Muscle of leg (tissue), 11 donors: ENCODE measurements around the gene NHERF2. TPM values are rescaled to one million over a fixed set of nuclear protein-coding genes. Genes with fewer than 3 reads are reported as not detected.
A peak's percentile ranks its signal among the peaks of the same experiment; 100 is the strongest.
"Not testable (repeated sequence)": the region's sequence is repeated elsewhere in the genome, so short reads cannot be mapped to it uniquely, and the experiment has no call there.

Experiments used
- DNase-seq: peaks from one replicate; pipeline ENCODE4 v3.0.0; 2013
- H3K27ac ChIP-seq: one replicate; pipeline ENCODE4 v1.5.1; 2013; ENCODE audit warnings: mild to moderate bottlenecking, low read length, control low read depth
- H3K27me3 ChIP-seq: one replicate; pipeline ENCODE4 v1.6.1; 2013; ENCODE audit warnings: low read length; ENCODE audit not compliant: control insufficient read depth, insufficient read depth
- H3K36me3 ChIP-seq: one replicate; pipeline ENCODE4 v1.6.1; 2013; ENCODE audit warnings: low read length; ENCODE audit not compliant: control insufficient read depth, insufficient read depth
- H3K4me1 ChIP-seq: one replicate; pipeline ENCODE4 v1.6.1; 2013; ENCODE audit warnings: low read length; ENCODE audit not compliant: control insufficient read depth, insufficient read depth
- H3K4me3 ChIP-seq: one replicate; pipeline ENCODE4 v1.5.1; 2013; ENCODE audit warnings: low read length, control low read depth
- H3K9me3 ChIP-seq: replicated peaks from 2 replicates; pipeline ENCODE4 v1.6.1; 2013; ENCODE audit warnings: low read depth, low read length; ENCODE audit not compliant: control insufficient read depth
- WGBS: methylation state at CpG from one replicate; pipeline ENCODE4 v1.1.5; 2013; ENCODE audit warnings: missing lambda C conversion rate; ENCODE audit not compliant: insufficient coverage; 5-methylcytosine and 5-hydroxymethylcytosine counted together
- polyA plus RNA-seq, 8 donors: library from polyadenylated mRNA; unstranded; fragments of 120-200 nt; gene quantifications; one replicate each; pipeline versions ENCODE4 v1.2.1 to v1.2.3, GENCODE V29; 2013; ENCODE audit warnings: inconsistent platforms in 1 of 8, low replicate concordance in 1 of 8; ENCODE audit not compliant: insufficient read length in 8 of 8, insufficient read depth in 1 of 8
- total RNA-seq: library from RNA; stranded (reverse); fragments of 120-200 nt; gene quantifications from one replicate; pipeline ENCODE4 v1.2.4, GENCODE V29; 2013

NHERF2 gene
- total and polyA plus RNA-seq, 9 donors: 22.1 to 60.6 (median 45.4) TPM

GRCh38 chr16:2028146-2028545, 1.4 kb downstream of the NHERF2 start:
- H3K4me3 ChIP-seq: peak overlapping the region; percentile 50
- H3K4me1 ChIP-seq: peaks cover 63% of the 10 kb centered on the region
- DNase-seq: no peak
- H3K9me3 ChIP-seq: no peaks in the 10 kb centered on the region
- peaks cover 8% of the 10 kb centered on the region for H3K36me3 ChIP-seq
- H3K27ac ChIP-seq: no peak overlapping the region
- peaks cover 6% of the 10 kb centered on the region for H3K27me3 ChIP-seq
- WGBS: 57% methylated on average over 3 of the region's 3 CpGs

- WGBS: 79% methylated on average over 14 of the region's 18 CpGs
- H3K27ac ChIP-seq: no peak overlapping the region
- H3K4me1 ChIP-seq: peaks cover 63% of the 10 kb centered on the region
These were observed 2.0 kb downstream of the NHERF2 start for GRCh38 chr16:2028620-2029220.

DNA sequence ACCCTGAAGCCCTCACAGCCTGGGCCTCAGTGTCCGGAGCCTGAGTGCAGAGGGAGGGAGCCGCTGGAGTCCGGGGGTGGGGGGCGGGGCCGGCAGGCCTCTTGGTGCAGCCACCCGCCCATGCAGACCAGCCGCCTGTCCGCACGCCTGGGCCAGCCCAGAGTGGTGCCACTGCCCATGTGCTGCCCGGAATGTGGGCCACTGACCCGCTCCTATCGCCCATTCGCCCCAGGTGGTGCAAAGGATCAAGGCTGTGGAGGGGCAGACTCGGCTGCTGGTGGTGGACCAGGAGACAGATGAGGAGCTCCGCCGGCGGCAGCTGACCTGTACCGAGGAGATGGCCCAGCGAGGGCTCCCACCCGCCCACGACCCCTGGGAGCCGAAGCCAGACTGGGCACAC, 2.6 kb downstream of the NHERF2 start:
- DNase-seq: no peak
- 76% methylated on average over 21 of the region's 22 CpGs for WGBS
- H3K4me1 ChIP-seq: peaks cover 62% of the 10 kb centered on the region
- peaks cover 6% of the 10 kb centered on the region for H3K27me3 ChIP-seq
- no peaks in the 10 kb centered on the region for H3K9me3 ChIP-seq
- no peak overlapping the region for H3K4me3 ChIP-seq
- no peak overlapping the region for H3K27ac ChIP-seq
- peaks cover 8% of the 10 kb centered on the region for H3K36me3 ChIP-seq

More at GRCh38 chr16:2028620-2029220, 2.0 kb downstream of the NHERF2 start:
- peaks cover 6% of the 10 kb centered on the region for H3K27me3 ChIP-seq
- DNase-seq: no peak
- H3K4me3 ChIP-seq: peak overlapping the region; percentile 50
- H3K9me3 ChIP-seq: no peaks in the 10 kb centered on the region
- H3K36me3 ChIP-seq: peaks cover 8% of the 10 kb centered on the region

- Histone ChIP-seq H3K27ac (no peak overlapping the region), H3K36me3 (peaks cover 8% of the 10 kb centered on the region), H3K4me3 (no peak overlapping the region), H3K9me3 (no peaks in the 10 kb centered on the region), H3K4me1 (peaks cover 67% of the 10 kb centered on the region), H3K27me3 (peaks cover 6% of the 10 kb centered on the region)
- DNase-seq: no peak
- 88% methylated on average over 8 of the region's 11 CpGs for WGBS
These were observed 3.3 kb downstream of the NHERF2 start for GRCh38 chr16:2030036-2030435.

DNA sequence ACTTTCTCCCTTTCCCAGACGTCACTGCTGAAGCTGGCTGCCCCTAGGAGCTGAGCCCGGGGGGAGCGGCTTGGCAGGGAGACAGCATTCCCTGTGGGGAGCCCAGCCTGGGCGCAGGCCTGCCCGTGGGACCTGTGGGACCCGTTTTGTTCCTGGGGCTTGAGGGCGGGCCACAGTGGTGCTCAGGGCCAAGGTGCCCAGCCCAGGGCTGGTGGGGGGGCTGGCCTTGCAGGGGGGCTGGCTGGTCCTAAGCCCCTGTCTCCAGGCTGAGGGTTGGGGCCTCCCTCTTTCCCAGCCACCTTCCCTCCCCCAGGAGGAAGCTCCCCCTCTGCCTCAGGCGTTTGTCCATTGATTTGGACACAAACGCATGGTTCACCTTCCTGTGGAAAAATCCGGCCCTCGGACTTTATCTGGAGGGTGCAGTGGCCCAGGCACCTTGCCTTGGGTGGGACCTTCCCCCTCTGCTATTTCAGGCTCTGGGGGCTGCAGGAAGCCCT, 4.4 kb downstream of the NHERF2 start:
- H3K36me3 ChIP-seq: peaks cover 8% of the 10 kb centered on the region
- H3K4me3 ChIP-seq: no peak overlapping the region
- WGBS: 70% methylated on average over 10 of the region's 11 CpGs
- no peaks in the 10 kb centered on the region for H3K9me3 ChIP-seq
- peaks cover 4% of the 10 kb centered on the region for H3K27me3 ChIP-seq
- peaks cover 69% of the 10 kb centered on the region for H3K4me1 ChIP-seq
- peak overlapping the region; percentile 42 for H3K27ac ChIP-seq
- DNase-seq: peak; percentile 33

GRCh38 chr16:2032285-2033056, 5.8 kb downstream of the NHERF2 start:
- DNase-seq: peak; percentile 58
- 52% methylated on average over 9 of the region's 15 CpGs for WGBS

DNA sequence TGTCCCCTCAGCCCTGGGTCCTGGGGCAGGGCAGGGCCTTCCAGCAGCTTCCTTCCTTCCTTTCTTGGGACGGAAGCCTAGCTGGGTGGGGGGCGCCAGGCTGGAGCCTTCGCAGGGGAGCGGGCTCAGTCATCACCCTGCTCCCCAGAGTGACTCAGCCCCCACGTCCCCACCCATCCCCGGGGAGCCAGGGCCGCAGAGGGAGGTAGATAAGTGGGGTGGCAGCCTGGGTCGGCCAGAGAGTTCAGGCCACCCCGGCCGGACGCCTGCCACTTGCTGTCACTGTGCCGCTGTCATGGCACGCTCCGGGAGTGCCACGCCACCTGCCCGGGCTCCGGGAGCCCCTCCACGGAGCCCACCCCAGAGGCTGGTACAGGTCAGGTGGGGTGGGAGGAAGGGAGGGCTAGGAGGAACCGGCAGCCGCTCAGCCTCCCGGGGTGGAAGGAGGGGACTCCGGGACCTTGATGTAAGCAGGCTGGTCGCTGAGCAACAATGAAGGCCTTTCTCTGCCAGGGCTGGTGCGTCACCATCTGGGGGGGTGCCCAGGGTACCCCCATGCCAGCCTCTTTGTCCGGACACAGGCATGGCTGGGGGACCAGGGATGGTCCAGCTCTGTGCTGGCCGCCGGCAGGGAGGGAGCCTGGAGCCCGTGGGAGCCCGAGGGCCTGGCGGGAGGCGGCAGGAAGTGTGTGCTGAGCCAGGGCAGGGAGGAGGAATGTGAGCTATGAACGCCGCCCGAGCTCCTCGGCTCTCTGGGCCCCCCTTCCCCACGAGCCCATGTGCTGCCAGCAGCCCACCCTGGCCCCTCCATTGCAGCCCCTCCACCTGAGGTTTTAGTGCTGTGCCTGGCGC, 6.6 kb downstream of the NHERF2 start:
- WGBS: 2% methylated on average over 12 of the region's 37 CpGs
- Histone ChIP-seq H3K36me3 (peaks cover 23% of the 10 kb centered on the region), H3K4me3 (peak overlapping the region; percentile 8), H3K27ac (peak overlapping the region; percentile 81), H3K9me3 (no peaks in the 10 kb centered on the region), H3K4me1 (peaks cover 74% of the 10 kb centered on the region), H3K27me3 (no peaks in the 10 kb centered on the region)
- DNase-seq: peak; percentile 74

More at GRCh38 chr16:2032285-2033056, 5.8 kb downstream of the NHERF2 start:
- H3K9me3 ChIP-seq: no peaks in the 10 kb centered on the region
- H3K27me3 ChIP-seq: peaks cover 2% of the 10 kb centered on the region
- H3K4me3 ChIP-seq: peak overlapping the region; percentile 8
- H3K27ac ChIP-seq: peak overlapping the region; percentile 81
- peaks cover 75% of the 10 kb centered on the region for H3K4me1 ChIP-seq
- H3K36me3 ChIP-seq: peaks cover 20% of the 10 kb centered on the region

GRCh38 chr16:2033909-2034695, 7.4 kb downstream of the NHERF2 start:
- peak overlapping the region; percentile 8 for H3K4me3 ChIP-seq
- not testable (repeated sequence) for H3K9me3 ChIP-seq, H3K27me3 ChIP-seq, DNase-seq
- H3K27ac ChIP-seq: peak overlapping the region; percentile 81
- WGBS: 17% methylated on average over 1 of the region's 32 CpGs
- H3K36me3 ChIP-seq: peaks cover 27% of the 10 kb centered on the region
- H3K4me1 ChIP-seq: peaks cover 75% of the 10 kb centered on the region

- no peak overlapping the region for H3K4me3 ChIP-seq
- DNase-seq: no peak
- 58% methylated on average over 10 of the region's 17 CpGs for WGBS
- H3K36me3 ChIP-seq: peaks cover 23% of the 10 kb centered on the region
- H3K4me1 ChIP-seq: peaks cover 77% of the 10 kb centered on the region
- no peaks in the 10 kb centered on the region for H3K9me3 ChIP-seq
- no peaks in the 10 kb centered on the region for H3K27me3 ChIP-seq
- H3K27ac ChIP-seq: peak overlapping the region; percentile 80
These were observed 8.2 kb downstream of the NHERF2 start for GRCh38 chr16:2034696-2035430.
